ENCODE measurements around the gene CCDC9B.

DNA sequence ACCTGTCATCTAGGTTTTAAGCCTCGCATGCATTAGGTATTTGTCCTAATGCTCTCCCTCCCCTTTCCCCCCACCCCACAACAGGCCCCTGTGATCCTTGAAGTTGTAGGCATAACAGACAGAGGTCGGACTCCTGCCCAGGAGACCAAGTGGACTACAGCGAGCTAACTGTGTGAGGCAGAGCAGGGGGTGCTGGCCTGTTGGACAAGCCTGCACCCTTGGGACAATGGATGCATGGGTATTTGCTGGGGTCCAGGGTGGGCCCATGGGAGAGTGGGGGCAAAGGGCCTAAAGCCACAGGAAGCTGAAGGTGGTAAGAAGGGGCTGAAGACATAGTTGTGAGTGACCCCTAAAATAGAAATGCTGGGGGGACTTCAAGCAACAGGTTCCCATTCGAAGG is 35.5 kb downstream of the CCDC9B start:
- TF ChIP-seq, protein P1, sequence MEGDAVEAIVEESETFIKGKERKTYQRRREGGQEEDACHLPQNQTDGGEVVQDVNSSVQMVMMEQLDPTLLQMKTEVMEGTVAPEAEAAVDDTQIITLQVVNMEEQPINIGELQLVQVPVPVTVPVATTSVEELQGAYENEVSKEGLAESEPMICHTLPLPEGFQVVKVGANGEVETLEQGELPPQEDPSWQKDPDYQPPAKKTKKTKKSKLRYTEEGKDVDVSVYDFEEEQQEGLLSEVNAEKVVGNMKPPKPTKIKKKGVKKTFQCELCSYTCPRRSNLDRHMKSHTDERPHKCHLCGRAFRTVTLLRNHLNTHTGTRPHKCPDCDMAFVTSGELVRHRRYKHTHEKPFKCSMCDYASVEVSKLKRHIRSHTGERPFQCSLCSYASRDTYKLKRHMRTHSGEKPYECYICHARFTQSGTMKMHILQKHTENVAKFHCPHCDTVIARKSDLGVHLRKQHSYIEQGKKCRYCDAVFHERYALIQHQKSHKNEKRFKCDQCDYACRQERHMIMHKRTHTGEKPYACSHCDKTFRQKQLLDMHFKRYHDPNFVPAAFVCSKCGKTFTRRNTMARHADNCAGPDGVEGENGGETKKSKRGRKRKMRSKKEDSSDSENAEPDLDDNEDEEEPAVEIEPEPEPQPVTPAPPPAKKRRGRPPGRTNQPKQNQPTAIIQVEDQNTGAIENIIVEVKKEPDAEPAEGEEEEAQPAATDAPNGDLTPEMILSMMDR (IDR thresholded peaks at IDR 0.05), result no peak
- TF ChIP-seq POLR2A (IDR thresholded peaks at IDR 0.05), result no peak
